UCSD-AML1 (cell line): ENCODE results near the gene DDIT3.
A peak's percentile ranks its signal among the peaks of the same experiment; 100 is the strongest.

Experiments used
- DNase-seq: peaks from one replicate; lab custom pipeline; 2025; ENCODE audit not compliant: unreplicated experiment; lab: John Stamatoyannopoulos, UW

The DDIT3 gene

GRCh38 chr12:57487597-57488401 is 32.5 kb downstream of the DDIT3 start, which contains the start of gene MARS1:
Gene MARS1, plus strand, starts transcription at chr12:57488068. Its CDS starts 23 bp downstream, at chr12:57488091.
- peak; percentile 92 for DNase-seq

GRCh38 chr12:57487055-57487596 is 33.2 kb downstream of the DDIT3 start:
- DNase-seq = no peak

GRCh38 chr12:57485695-57486094 is 34.6 kb downstream of the DDIT3 start:
- no peak for DNase-seq

GRCh38 chr12:57483466-57483865 is 36.8 kb downstream of the DDIT3 start:
- DNase-seq = no peak

- no peak for DNase-seq
Measured at GRCh38 chr12:57481671-57482070, 38.6 kb downstream of the DDIT3 start.

- DNase-seq = peak; percentile 56
Measured at GRCh38 chr12:57479376-57480115, 40.8 kb downstream of the DDIT3 start, which contains the start of gene ARHGAP9. Gene ARHGAP9, minus strand, starts transcription at chr12:57479866. Its CDS starts 460 bp downstream, at chr12:57479406.

GRCh38 chr12:57479043-57479375 is 41.3 kb downstream of the DDIT3 start:
- no peak for DNase-seq

- peak; percentile 79 for DNase-seq
Measured at GRCh38 chr12:57477710-57478681, 42.3 kb downstream of the DDIT3 start.

- no peak for DNase-seq
Measured at GRCh38 chr12:57476993-57477709, 43.2 kb downstream of the DDIT3 start.

GRCh38 chr12:57476162-57476992 is 43.9 kb downstream of the DDIT3 start:
- peak; percentile 78 for DNase-seq

GRCh38 chr12:57475271-57476161 is 44.8 kb downstream of the DDIT3 start:
- DNase-seq = no peak

- DNase-seq = no peak
Measured at GRCh38 chr12:57474862-57475261, 45.5 kb downstream of the DDIT3 start.

- no peak for DNase-seq
Measured at GRCh38 chr12:57474430-57474829, 45.9 kb downstream of the DDIT3 start.

- no peak for DNase-seq
Measured at GRCh38 chr12:57473886-57474285, 46.4 kb downstream of the DDIT3 start.

- DNase-seq = no peak
Measured at GRCh38 chr12:57473392-57473791, 46.9 kb downstream of the DDIT3 start.

GRCh38 chr12:57472391-57472790 is 47.9 kb downstream of the DDIT3 start:
- DNase-seq = no peak

GRCh38 chr12:57471661-57472060 is 48.7 kb downstream of the DDIT3 start:
- no peak for DNase-seq

GRCh38 chr12:57470970-57471656 is 49.2 kb downstream of the DDIT3 start:
- no peak for DNase-seq
